ENCODE data around the gene KLHDC7A.

GRCh38 chr1:18480315-18481189 is at the start of gene KLHDC7A:
- TF ChIP-seq CTCF (conservative IDR thresholded peaks at IDR 0.05 in 1 of 2, IDR thresholded peaks at IDR 0.05 in 1 of 2; ENCODE audit: extremely low read depth in 1 of 2, insufficient read depth in 1 of 2, low read depth in 1 of 2, low read length in 2 of 2) (no peak), EZH2 (IDR thresholded peaks at IDR 0.05; ENCODE audit: borderline replicate concordance, low read length) (no peak)
